Measurements from ENCODE around the gene MESP2.

The MESP2 gene

DNA sequence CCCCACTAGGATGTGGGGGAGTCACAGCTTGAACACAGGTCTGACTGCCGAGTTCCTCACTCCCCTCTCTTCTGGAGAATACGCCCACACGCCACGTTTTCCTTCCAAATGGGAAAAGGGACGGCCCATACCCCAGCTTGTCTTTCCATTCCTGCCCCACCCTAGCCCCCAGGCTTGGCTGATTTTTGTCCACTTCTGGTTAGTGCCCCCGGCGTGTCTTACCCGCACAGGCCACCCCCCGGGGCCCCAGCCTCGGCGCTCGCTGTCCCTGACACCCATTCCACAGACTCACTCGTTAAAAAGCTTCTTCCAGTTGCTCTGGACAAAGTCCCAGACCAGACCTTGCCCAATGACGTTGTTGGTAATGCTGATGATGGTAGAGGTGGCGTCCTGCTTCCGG lies 14.5 kb downstream of the MESP2 start:
- TF ChIP-seq, protein P1, sequence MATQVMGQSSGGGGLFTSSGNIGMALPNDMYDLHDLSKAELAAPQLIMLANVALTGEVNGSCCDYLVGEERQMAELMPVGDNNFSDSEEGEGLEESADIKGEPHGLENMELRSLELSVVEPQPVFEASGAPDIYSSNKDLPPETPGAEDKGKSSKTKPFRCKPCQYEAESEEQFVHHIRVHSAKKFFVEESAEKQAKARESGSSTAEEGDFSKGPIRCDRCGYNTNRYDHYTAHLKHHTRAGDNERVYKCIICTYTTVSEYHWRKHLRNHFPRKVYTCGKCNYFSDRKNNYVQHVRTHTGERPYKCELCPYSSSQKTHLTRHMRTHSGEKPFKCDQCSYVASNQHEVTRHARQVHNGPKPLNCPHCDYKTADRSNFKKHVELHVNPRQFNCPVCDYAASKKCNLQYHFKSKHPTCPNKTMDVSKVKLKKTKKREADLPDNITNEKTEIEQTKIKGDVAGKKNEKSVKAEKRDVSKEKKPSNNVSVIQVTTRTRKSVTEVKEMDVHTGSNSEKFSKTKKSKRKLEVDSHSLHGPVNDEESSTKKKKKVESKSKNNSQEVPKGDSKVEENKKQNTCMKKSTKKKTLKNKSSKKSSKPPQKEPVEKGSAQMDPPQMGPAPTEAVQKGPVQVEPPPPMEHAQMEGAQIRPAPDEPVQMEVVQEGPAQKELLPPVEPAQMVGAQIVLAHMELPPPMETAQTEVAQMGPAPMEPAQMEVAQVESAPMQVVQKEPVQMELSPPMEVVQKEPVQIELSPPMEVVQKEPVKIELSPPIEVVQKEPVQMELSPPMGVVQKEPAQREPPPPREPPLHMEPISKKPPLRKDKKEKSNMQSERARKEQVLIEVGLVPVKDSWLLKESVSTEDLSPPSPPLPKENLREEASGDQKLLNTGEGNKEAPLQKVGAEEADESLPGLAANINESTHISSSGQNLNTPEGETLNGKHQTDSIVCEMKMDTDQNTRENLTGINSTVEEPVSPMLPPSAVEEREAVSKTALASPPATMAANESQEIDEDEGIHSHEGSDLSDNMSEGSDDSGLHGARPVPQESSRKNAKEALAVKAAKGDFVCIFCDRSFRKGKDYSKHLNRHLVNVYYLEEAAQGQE (IDR thresholded peaks at IDR 0.05; ENCODE audit: insufficient read depth in 1 of 2, low read depth in 2 of 2, low read length in 2 of 2): no peak
- TF ChIP-seq POLR2AphosphoS5 (IDR thresholded peaks at IDR 0.05; ENCODE audit: low read depth, low read length) (no peak), TAF1 (IDR thresholded peaks at IDR 0.05; ENCODE audit: borderline replicate concordance, insufficient read depth, low read length) (no peak), SIN3A (IDR thresholded peaks at IDR 0.05; ENCODE audit: borderline replicate concordance, insufficient read depth, low read length) (no peak), FOXP2 (optimal IDR thresholded peaks at IDR 0.05; ENCODE audit: borderline replicate concordance, extremely low read depth, extremely low read length, insufficient read depth) (no peak)

- no peak for TF ChIP-seq FOXP2 (optimal IDR thresholded peaks at IDR 0.05; ENCODE audit: borderline replicate concordance, extremely low read depth, extremely low read length, insufficient read depth)
- TF ChIP-seq POLR2AphosphoS5 (IDR thresholded peaks at IDR 0.05; ENCODE audit: low read depth, low read length): no peak
- TF ChIP-seq, protein P1 (IDR thresholded peaks at IDR 0.05; ENCODE audit: insufficient read depth in 1 of 2, low read depth in 2 of 2, low read length in 2 of 2): no peak
Measured at GRCh38 chr15:89792106-89792805, 16.1 kb downstream of the MESP2 start.

DNA sequence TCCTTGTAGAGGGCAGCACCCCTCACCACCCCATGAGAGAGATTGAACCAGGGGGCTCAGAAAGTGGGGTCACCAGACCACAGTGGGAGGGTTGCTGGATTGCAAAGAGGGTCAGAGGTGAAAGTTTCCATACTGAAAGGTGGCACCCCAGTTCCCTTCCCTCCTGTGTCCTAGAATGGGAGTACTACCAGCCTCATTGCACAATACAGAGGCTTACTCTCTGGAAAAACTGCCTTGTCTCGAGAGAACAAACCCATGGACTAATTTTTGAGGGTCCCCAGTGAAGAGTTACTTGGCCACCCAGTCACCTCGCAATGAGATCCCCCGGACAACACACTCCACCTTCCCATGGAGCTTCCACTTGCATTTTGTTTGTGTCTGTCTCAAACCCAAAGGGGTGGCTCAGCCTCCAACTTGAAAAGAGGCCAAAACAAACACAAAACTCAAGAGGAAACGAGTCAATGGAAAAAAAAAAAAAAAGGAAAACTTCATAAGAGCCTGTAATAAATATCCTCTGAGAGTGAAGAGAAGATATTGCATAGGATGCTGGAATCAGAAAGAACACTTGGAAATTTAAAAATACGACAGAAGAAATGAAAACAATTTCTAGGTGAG lies 18.6 kb downstream of the MESP2 start:
- TF ChIP-seq, protein P1 (IDR thresholded peaks at IDR 0.05; ENCODE audit: insufficient read depth in 1 of 2, low read depth in 2 of 2, low read length in 2 of 2): no peak
- TF ChIP-seq TAF1 (IDR thresholded peaks at IDR 0.05; ENCODE audit: borderline replicate concordance, insufficient read depth, low read length): no peak

DNA sequence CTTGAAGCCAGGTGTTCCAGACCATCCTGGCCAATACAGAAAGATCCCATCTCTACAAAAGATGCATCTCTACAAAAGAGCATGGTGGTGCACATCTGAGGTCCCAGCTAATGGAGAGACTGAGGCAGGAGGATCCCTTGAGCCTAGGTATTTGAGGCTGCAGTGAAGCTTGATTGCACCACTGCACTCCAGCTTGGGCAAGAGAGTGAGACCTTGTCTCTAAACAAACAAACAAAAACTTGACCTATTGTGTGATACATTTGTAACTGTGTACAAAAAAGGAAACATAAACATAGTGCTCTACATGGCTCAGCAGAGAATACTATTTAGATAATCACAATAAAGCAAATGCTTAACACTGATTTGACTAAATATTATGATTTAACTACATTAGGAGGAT lies 19.9 kb downstream of the MESP2 start:
- TF ChIP-seq FOXP2 (optimal IDR thresholded peaks at IDR 0.05; ENCODE audit: borderline replicate concordance, extremely low read depth, extremely low read length, insufficient read depth): no peak
- TF ChIP-seq POLR2AphosphoS5 (IDR thresholded peaks at IDR 0.05; ENCODE audit: low read depth, low read length): no peak
- no peak for TF ChIP-seq TAF1 (IDR thresholded peaks at IDR 0.05; ENCODE audit: borderline replicate concordance, insufficient read depth, low read length)
- TF ChIP-seq, protein P1 (IDR thresholded peaks at IDR 0.05; ENCODE audit: insufficient read depth in 1 of 2, low read depth in 2 of 2, low read length in 2 of 2): no peak
- no peak for TF ChIP-seq SIN3A (IDR thresholded peaks at IDR 0.05; ENCODE audit: borderline replicate concordance, insufficient read depth, low read length)
